NCI-H187 (cell line): Measurements from ENCODE around the gene EEPD1.
"Not testable (repeated sequence)": the region's sequence is repeated elsewhere in the genome, so short reads cannot be mapped to it uniquely, and the experiment has no call there.

ENCODE experiments used
- DNase-seq, 2 experiments: peaks; one replicate each; lab custom pipeline; 2025; lab: John Stamatoyannopoulos, UW

Gene EEPD1

GRCh38 chr7:36217211-36217960 lies 64.3 kb downstream of the EEPD1 start:
- no peak for DNase-seq

GRCh38 chr7:36217961-36218284 lies 64.9 kb downstream of the EEPD1 start:
- DNase-seq: no peak

GRCh38 chr7:36219429-36219828 lies 66.4 kb downstream of the EEPD1 start:
- DNase-seq: no peak

DNA sequence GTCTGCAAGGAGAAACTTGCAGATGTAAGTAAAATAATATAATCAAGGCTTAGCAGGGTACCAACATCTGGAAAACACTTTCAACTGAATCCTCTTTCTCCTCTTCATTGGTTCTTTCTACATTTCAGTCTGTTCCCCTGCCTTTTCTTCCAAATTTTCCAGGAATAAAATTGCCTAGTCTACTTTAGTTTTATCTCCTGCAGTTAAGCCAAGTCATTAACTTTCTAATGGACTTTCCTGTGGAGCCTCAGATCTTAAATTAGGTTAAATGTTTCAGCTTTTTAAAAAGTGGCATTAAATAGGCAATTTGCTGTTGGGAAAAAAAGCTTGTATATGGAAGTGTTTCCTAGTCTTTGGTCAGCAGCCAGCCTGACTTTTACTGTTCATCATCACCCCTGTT lies 70.8 kb downstream of the EEPD1 start:
- no peak for DNase-seq

DNA sequence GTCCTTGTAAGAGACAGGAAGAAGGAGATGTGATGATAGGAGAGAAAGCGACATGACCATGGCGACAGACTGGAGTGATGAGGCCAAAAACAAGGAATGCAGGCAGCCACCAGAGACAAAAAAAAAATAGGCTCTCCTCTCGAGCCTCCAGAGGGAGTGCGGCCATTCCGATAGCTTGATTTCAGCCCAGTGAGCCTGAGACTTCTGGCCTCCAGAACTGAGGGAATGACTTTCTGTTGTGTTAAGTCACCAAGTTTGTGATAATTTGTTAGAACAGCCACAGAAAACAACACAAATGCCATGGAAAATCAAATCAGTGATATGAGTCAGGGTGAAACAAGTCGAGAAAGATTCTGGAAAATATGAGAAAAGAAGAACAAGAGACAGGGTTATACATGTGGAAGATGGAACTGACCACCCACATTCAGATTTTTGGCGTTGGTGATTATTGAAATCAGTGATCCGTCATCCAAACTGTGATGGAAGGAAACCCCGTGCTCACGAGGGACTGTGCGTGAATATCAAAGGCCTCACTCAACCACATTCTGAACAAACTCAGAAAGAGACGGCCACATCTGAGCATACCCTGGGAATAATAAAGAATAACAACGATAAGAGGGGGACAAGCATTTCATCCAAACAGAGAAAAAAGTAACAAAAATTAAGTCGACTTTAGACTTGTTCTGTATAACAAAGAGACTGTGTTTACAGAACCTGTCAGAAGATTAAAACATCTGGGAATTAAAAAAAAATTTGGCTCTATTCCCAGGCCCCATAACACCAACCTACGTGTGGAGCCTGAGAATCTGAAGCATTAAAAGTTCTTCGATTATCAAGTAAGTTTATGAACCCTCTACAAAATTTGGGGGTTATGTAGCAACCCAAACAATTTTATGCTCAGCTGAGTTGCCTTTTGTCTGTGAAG lies 72.1 kb downstream of the EEPD1 start:
- DNase-seq: no peak

DNA sequence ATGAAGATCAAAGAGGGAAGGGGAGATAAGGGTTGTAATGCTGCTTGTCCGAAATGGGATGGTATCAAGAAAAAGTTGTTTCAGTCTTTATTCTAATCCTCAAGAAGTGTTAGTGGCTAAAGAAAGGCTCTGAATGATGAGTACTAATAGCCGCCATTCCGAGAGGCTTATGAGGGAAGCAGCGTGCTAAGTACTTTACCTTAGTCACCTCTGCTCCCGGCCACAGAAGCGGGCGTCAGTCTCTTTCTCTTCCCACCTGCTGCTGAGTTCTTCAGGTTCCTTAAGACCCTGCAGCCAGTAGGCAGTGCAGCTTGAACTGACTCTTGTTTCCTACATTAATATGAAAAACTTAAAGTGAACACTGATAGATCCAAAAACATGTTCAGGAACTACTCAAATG lies 73.1 kb downstream of the EEPD1 start:
- no peak for DNase-seq

DNA sequence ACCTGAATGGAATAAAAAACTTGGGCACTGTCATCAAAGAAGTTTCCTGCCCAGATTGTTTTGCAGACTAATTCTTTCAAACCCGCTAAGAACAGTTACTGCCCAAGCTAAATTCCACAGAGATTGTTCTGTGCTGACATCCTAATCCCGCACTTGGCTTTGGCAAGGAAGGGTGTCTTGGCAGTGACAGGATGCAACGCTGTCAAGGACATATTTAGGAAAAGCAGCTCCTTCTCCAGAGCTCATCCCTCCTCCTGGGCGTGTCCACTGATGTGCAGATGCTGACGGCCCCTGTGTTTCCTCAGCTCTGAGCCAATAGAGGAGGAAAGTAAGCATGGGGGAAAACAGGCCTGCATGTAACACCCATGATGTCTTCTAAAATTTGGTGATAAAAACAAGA lies 74.2 kb downstream of the EEPD1 start:
- no peak for DNase-seq

DNA sequence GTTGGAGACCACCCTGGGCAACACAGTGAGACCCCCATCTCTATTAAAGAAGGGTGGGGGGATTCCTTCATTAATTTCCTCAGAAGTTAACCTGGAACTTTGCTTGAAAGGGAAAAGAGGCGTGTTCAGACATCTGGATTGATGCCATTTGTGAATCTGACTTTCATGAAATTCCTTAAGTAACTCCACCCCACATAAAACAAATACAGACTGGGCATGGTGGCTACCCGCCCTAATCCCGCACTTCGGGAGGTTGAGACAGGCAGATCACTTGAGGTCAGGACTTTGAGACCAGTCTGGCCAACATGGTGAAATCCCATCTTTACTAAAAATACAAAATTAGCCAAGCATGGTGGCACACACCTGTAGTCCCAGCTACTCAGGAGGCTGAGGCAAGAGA lies 75.0 kb downstream of the EEPD1 start:
- no peak for DNase-seq

- no peak for DNase-seq
Measured at GRCh38 chr7:36231406-36231805, 78.4 kb downstream of the EEPD1 start.

DNA sequence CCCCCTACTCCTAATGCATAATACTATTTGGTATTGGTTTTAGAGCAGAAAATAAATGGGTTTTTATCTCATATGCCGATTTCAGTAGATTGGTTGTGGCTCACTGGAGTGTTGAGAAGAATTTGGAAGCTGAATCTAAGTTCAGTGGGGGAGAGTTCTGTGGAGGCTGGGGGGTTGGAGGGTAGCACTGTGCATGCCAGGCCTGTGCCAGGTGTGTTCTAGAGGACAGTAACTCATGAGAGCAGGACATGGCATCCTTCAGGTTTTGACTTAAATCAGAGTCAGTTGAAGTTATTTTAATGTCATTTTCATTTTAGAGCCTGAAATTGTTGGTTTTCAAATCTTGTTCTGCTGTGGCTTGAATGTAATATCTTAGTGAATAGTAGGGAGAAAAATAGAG lies 79.5 kb downstream of the EEPD1 start:
- no peak for DNase-seq

- DNase-seq: no peak
Measured at GRCh38 chr7:36232971-36233550, 80.0 kb downstream of the EEPD1 start.

- no peak for DNase-seq
Measured at GRCh38 chr7:36236073-36236472, 83.0 kb downstream of the EEPD1 start.

DNA sequence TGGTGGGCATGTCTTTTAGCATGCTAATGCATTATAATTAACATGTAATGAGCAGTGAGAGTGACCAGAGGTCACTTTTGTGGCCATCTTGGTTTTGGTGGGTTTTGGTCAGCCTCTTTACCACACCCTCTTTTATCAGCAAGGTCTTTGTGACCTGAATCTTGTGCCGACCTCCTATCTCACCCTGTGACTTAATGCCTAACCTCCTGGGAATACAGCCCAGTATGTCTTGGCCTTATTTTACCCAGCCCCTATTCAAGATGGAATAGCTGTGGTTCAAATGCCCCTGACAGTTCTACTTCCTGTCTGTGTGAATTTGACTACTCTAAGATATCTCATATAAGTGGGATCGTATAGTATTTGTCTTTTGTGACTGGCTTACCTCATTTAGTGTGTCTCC lies 85.1 kb downstream of the EEPD1 start:
- no peak for DNase-seq

- not testable (repeated sequence) for DNase-seq
Measured at GRCh38 chr7:36243356-36243755, 90.3 kb downstream of the EEPD1 start.

- DNase-seq: not testable (repeated sequence)
Measured at GRCh38 chr7:36244001-36244400, 90.9 kb downstream of the EEPD1 start.

DNA sequence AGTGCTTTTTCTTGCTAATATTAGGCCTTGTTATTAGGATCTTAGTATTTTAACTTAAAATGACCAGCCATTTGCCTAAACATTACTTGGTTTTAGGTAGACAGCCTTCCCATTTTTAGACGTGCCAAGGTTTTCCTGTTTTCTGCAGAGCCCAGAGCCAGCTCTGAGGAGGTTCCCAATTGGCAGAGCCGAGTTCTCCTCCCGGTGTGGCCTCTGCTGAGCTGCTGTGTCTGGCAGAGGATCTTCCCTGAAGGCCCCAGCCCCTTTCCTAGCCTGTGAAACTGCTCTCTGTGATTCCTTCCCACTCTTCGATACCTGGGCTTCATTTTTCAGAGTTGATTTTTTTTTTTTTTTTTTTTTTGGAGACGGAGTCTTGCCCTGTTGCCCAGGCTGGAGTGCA lies 91.4 kb downstream of the EEPD1 start:
- DNase-seq: no peak

GRCh38 chr7:36245684-36246299 lies 92.7 kb downstream of the EEPD1 start:
- no peak for DNase-seq

DNA sequence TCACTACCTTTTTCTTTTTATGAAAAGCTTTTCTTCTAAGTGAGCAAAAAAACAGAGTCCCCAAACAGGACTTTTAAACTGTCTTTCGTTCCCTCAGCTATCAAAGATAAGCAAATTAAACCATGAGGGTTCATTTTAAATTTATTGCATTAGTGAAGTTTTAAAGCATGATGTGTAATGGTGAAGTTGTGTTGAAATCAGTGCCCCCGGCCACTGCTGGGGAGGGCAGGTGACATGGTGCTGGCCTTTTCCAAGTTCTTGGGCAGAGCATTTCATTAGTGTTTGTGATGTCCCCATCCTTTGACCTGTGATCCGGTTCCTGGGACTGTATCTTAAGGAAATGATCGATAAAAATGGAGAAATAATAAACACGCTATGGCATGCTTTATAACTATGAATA lies 96.0 kb downstream of the EEPD1 start:
- DNase-seq: no peak

DNA sequence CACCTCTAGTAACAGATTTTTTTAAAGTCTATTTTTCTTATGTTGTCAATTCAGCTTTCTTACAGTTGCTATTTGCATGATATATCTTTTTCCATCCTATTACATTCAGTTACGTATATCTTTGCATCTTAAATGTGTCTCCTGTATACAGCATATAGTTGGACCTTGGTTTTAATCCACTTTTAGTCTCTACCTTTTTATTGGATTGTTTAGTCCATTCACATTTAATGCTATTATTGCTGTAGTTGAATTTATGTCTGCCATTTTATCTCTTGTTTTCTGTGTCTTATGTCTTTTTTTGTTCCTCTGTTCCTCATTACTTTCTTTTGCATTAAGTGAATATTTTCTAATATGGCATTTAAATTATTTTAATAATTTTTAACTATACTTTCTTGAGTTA lies 100.6 kb downstream of the EEPD1 start:
- no peak for DNase-seq

- peak; percentile 72 to 94 for DNase-seq
Measured at GRCh38 chr7:36258510-36259259, 105.6 kb downstream of the EEPD1 start.

- no peak for DNase-seq
Measured at GRCh38 chr7:36260481-36260880, 107.4 kb downstream of the EEPD1 start.
